Retinal pigment epithelial cell (primary cell): ENCODE results near the gene RPL12.

Source experiments
- DNase-seq: peaks from one replicate; pipeline ENCODE4 v3.0.0-alpha.2; 2010; ENCODE audit warnings: low read depth
- H3K4me3 ChIP-seq: 2 replicates; pipeline ENCODE4 v1.5.1; 2011; ENCODE audit warnings: mild to moderate bottlenecking, low read length, control low read depth, moderate library complexity
- TF ChIP-seq, protein P1 (sequence below): conservative IDR thresholded peaks from 2 replicates; pipeline ENCODE4 v1.5.1; 2011; ENCODE audit warnings: low read depth, low read length, control low read depth, inconsistent platforms

Gene RPL12

GRCh38 chr9:127406799-127407491, 44.3 kb downstream of the RPL12 start:
- TF ChIP-seq, protein P1, sequence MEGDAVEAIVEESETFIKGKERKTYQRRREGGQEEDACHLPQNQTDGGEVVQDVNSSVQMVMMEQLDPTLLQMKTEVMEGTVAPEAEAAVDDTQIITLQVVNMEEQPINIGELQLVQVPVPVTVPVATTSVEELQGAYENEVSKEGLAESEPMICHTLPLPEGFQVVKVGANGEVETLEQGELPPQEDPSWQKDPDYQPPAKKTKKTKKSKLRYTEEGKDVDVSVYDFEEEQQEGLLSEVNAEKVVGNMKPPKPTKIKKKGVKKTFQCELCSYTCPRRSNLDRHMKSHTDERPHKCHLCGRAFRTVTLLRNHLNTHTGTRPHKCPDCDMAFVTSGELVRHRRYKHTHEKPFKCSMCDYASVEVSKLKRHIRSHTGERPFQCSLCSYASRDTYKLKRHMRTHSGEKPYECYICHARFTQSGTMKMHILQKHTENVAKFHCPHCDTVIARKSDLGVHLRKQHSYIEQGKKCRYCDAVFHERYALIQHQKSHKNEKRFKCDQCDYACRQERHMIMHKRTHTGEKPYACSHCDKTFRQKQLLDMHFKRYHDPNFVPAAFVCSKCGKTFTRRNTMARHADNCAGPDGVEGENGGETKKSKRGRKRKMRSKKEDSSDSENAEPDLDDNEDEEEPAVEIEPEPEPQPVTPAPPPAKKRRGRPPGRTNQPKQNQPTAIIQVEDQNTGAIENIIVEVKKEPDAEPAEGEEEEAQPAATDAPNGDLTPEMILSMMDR, result no peak
- no peak overlapping the region for H3K4me3 ChIP-seq
- no peak for DNase-seq

DNA sequence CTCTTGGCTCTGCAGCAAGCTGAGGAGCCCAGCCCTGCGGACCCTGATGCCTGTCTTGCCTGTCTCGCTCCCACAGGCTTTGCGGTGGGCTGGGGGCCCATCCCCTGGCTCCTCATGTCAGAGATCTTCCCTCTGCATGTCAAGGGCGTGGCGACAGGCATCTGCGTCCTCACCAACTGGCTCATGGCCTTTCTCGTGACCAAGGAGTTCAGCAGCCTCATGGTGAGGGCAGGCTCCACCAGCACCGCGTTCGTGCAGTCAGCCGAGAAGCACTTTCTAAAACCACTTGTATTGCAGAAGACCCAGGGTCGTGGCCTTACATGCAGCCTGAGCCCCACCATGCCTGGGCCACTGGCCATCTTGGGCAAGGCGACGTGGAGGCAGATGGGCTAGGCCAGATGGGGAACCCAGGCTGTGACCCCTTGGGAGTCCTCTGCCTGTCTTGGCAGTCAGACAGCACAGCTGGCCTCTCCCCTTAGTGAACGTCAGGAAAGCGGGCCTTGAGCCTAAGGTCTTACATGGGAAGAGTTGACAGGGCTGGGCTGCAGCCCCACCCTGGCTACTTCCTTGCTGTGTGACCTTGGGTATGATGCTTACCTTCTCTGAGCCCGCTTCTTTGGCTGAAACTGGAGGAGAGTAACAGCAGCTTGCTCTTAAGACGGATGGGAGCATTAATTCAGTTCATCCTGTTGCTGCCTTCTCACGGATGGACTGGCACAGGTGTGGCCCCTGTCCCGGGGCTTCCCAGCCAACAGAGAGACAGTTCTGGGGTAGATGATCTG, 45.7 kb downstream of the RPL12 start:
- TF ChIP-seq, protein P1, result no peak
- DNase-seq, result no peak
- H3K4me3 ChIP-seq, result no peak overlapping the region

DNA sequence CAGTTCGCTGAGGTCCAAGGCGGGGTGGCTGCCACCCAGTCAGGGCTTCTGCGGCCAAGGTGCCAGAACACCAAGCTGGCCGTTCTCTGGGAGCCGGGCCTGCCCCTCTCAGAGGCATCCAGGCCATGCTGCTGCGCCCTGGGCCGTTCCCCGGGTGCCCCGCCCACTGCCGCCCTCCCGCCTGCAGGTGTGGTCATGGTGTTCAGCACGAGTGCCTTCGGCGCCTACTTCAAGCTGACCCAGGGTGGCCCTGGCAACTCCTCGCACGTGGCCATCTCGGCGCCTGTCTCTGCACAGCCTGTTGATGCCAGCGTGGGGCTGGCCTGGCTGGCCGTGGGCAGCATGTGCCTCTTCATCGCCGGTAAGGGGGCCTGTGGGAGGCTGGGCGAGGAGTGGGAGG, 46.6 kb downstream of the RPL12 start:
- TF ChIP-seq, protein P1, result no peak
- no peak overlapping the region for H3K4me3 ChIP-seq
- DNase-seq, result no peak

DNA sequence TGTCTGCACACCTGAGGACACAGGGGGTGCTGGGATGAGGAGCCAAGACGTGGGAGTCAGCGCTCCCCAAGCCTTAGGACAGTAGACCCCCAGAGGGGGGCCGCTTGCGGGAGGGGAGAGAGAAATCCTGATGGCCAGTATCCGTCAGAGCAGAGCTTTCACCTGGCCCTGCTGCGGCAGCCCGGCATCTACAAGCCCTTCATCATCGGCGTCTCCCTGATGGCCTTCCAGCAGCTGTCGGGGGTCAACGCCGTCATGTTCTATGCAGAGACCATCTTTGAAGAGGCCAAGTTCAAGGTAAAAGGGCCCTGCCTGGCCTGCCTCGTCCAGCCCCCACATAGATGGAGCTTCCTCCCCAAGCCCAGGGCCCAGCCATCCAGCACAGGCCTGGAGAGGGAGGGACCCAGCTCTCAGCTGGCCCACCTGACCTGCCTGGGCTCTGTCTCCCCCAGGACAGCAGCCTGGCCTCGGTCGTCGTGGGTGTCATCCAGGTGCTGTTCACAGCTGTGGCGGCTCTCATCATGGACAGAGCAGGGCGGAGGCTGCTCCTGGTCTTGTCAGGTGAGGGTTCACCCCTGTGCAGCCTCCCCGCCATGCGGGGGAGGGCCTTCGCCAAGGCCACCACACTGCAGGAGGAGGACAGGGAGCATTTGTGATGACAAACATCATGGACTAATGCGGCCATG, 47.6 kb downstream of the RPL12 start:
- DNase-seq, result no peak
- TF ChIP-seq, protein P1, result no peak
- no peak overlapping the region for H3K4me3 ChIP-seq

- H3K4me3 ChIP-seq, result no peak overlapping the region
- TF ChIP-seq, protein P1, result no peak
- DNase-seq, result no peak
Observed at GRCh38 chr9:127402401-127403090, 48.7 kb downstream of the RPL12 start.

DNA sequence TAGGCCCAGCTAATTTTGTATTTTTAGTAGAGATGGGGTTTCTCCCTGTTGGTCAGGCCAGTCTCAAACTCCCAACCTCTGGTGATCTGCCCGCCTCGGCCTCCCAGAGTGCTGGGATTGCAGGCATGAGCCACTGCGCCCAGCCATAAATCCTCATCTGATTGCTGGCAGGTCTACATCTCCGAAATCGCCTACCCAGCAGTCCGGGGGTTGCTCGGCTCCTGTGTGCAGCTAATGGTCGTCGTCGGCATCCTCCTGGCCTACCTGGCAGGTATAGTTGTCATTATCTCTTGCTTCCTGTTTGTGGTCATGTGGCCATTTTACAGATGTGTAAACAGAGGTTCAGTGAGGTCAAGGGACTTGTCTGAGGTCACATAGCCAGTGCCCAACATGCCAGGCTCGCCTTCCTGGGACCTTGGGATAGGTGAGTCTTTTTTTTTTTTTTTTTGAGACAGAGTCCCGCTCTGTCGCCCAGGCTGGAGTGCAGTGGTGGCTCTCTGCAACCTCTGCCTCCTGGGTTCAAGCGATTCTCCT, 51.4 kb downstream of the RPL12 start:
- TF ChIP-seq, protein P1, result no peak
- no peak overlapping the region for H3K4me3 ChIP-seq
- DNase-seq, result no peak
